Stimulated activated CD8-positive, alpha-beta memory T cell treated with anti-CD3 and anti-CD28 coated beads, Interleukin-15, amount 100 ng/mL, for 1 hour (primary cell): ENCODE results near the gene SNAP23.
A peak's percentile ranks its signal among the peaks of the same experiment; 100 is the strongest.
"Not testable (repeated sequence)": the region's sequence is repeated elsewhere in the genome, so short reads cannot be mapped to it uniquely, and the experiment has no call there.

Experiments
- DNase-seq: peaks from one replicate; pipeline ENCODE4 v3.0.0-alpha.2; 2020; ENCODE audit warnings: low read depth

SNAP23 gene

GRCh38 chr15:42498212-42499068 lies 3.0 kb downstream of the SNAP23 start:
- no peak for DNase-seq

- no peak for DNase-seq
Measured at GRCh38 chr15:42499858-42500609, 4.6 kb downstream of the SNAP23 start.

DNA sequence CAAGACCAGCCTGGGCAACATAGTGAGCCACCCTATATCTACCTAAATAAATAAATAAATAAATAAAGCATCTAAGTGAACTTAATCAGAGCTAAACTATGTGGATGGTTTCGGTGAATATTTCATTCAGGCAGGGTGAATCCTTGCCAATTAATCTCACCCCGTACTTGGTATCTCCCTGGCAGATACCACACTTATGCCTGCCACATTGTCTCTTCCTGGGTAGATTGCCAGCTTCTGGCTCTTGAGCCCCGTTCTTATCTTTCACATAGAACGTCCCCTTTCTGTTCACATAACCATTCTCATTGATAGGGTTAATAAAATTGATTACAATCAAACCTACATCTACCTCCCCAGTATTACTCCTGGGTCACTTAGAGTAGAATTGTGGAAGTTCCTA lies 7.0 kb downstream of the SNAP23 start:
- no peak for DNase-seq

DNA sequence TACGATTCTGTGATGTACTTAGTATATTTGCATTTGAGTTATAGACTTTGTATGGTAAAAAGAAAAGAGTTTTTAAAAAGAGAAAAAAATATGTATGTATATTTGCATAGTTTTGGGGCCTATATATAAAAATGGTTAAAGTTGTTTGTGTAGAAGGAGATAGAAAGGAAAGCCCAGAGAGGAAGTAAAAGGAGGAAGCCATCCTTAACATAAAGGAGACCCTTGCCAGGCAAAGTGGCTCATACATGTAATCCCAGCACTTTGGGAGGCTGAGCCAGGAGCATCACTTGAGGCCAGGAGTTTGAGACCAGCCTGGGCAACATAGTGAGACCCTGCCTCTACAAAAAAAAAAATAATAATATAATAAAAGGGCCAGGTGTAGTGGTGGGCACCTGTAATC lies 8.4 kb downstream of the SNAP23 start:
- no peak for DNase-seq

- no peak for DNase-seq
Measured at GRCh38 chr15:42504631-42505030, 9.2 kb downstream of the SNAP23 start.

- no peak for DNase-seq
Measured at GRCh38 chr15:42507514-42507913, 12.1 kb downstream of the SNAP23 start.

DNA sequence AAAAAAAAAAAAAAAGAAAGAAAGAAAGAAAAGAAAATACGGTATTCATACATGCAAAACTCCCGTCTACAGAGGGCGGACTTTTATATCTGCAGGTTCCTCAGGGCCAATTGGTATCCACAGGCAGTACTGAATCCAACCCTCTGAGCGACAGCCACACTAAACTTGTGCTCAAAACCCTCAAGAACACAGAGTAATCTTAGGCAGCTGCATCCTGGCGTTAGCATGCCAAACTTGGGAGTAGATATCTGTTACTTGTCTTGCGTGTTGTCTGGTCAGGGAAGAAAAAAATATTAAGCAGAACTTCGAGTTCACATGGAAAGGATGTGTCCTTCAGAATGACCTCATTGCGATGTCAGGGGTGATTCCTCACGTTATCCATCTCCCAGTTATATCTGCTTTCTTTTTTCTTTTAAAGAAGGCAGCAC lies 12.8 kb downstream of the SNAP23 start:
- no peak for DNase-seq

- no peak for DNase-seq
Measured at GRCh38 chr15:42510258-42511006, 15.0 kb downstream of the SNAP23 start.

DNA sequence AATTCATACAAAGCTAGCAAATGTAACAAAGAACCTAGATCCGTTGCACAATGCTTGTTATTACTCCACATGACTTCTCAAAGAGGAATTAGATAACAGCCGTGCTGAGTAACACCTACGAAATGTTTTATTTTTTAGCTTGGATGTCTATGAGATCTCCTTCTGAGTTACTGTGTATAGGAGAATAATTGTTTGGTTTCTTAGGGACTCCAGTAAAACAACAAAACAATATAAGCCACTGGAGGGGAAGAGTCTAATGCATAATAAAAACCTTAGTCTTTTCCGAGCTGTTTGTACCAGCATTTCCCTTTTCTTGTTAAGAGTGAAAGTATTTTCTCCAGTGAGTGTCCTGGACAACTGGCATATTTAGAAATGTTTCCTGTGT lies 15.6 kb downstream of the SNAP23 start:
- DNase-seq = no peak

DNA sequence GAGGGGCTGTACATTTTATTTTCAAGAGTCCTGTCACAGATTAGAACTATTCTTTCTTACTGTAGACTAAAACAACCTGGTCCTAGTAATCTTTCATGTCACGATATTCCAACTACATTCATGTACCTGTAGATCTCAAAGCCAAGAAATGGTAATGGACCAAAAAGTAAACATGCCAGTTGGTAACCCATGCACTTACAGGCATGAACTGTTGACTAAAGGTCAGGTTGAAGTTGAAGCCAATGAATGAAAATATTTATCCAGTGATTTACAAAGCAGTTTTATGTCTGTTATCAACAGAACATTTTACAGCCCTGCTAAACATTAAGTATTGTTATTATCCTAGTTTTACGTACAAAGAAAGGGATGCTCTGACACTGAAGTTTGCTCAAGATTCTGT lies 27.9 kb downstream of the SNAP23 start:
- no peak for DNase-seq

- DNase-seq = no peak
Measured at GRCh38 chr15:42528970-42529369, 33.5 kb downstream of the SNAP23 start.

DNA sequence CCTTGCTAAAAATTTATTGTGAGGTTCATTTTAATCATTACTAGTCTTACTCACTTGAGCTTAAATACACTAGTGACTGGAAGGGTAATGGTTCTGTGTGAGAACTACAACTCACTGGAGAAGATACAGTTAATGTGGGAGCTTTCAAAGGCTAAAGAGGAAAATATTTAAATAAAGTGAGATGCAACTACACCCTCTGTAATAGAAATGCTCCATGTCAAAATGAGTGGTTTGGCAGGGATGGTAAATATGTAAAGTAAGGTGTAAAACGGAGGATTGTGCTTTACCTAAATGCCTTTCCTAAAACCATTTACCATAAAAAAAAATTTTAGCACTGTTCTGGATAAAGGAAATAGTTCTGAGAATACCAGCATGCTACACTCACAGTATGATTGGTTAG lies 37.8 kb downstream of the SNAP23 start:
- no peak for DNase-seq

DNA sequence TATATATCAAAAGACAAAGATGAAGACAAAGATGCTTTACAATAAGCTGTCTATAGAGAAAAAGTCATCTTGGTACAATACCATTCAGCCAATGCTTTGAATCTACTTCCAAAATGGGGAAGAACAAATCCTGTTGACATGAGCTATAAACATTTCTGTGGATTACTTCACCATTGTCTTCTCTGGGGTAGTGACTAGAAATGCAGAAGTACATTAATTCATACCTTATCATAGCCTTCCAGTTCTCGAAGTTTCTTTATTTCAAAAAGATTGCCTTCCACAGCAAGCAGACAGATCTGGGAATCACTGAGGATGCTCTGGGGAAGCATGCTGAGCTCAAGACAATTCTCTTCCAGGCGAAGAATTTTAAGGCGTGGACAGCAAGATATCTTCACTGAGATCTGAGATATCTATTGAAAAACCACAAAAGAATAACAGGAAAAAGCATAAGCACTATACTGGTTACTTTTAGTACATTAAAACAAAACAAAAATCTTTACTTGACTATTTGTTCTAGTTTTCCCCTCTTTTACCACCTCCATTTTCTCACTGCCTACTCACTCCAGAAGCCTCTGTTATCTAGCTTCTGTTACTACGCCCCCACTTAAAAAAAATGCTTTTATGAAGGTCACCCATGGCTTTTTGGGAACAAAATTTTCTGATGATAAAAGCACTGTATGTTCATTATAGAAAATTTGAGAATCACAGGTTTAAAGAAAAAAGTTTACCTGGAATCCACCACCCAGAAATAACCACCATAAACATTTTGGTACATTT lies 49.6 kb downstream of the SNAP23 start:
- DNase-seq = no peak

DNA sequence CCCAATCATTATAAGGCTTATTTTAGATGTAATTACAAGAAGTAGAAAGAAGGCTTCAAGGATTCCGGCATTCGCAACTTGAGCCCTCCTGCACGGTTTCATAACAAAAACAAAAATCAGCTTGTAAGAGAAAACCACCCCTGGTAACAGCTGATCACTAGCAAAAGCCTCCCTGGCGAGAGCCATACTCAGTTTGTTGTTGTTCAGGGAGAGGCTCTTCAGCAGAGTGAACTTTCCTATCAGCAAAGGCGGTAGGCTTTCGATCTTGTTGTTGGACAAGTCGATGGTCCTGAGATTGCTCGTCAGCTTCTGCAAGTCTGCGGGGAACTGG lies 52.4 kb downstream of the SNAP23 start:
- DNase-seq = no peak

DNA sequence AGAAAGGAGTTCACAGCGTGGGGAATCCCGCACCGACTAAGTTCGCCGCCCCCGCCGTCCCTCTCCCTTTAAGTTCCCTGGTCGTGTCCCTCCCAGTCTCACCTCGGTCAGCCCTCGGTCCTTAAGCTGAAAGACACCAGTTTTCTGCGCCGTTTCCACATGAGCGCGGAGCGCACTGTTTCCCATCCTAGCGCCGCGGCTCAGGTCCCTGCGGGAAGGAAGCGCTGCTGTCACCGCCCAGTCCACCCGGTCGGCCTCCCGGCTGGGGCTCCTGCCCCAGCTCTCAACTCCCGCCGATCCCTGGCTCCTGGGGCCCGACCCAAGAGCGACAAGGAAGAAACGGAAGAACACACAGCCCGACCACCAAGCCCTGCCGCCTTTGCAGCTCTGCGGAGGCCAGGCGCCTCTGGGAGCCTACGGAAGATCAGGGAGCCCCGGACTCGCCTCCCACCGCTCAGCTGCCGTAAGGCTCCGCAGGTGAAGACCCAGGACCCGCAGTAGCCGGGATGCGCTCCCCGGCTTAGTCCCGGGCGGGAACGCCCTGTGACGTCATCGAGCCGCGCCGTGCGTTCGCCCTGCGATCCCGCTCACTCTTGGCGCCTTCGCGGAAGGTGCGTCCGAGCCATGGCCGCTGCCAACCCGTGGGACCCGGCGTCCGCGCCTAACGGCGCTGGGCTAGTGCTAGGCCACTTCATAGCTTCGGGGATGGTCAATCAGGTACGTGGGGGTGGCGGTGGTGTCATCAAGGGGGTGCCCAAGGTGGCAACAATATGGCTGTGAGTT lies 53.0 kb downstream of the SNAP23 start, which contains the start of the genes HAUS2 and LRRC57:
HAUS2 (plus strand) TSS at position 590 of the 783 bp plus-strand sequence; CDS start at position 625, 35 bp downstream.
LRRC57 (minus strand) TSS at position 545 of the 783 bp plus-strand sequence; CDS start at position 186, 359 bp downstream.
- peak; percentile 77 for DNase-seq

DNA sequence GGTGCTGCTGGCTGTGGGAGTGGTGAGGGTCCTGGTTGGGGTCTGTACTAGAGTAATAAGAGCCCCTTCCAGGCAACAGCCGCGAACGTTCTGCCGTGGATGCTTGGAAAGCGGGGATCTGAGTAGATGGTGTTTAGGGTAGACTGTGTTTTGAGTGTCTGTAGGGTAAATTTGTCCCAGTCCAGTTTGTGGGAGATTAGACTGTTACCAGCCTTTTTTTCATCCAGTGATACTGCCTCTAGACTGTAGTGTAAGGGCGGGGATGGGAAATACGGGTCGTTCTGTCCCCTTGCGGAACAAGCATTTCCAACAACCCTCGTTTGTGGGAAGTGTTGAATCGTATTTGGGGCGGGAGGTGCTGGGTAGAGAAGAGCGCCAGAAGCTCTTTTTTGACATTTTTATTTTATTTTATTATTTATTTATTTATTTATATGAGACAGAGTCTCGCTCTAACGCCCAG lies 53.6 kb downstream of the SNAP23 start:
- DNase-seq = no peak

GRCh38 chr15:42549741-42550392 lies 54.4 kb downstream of the SNAP23 start:
- no peak for DNase-seq

DNA sequence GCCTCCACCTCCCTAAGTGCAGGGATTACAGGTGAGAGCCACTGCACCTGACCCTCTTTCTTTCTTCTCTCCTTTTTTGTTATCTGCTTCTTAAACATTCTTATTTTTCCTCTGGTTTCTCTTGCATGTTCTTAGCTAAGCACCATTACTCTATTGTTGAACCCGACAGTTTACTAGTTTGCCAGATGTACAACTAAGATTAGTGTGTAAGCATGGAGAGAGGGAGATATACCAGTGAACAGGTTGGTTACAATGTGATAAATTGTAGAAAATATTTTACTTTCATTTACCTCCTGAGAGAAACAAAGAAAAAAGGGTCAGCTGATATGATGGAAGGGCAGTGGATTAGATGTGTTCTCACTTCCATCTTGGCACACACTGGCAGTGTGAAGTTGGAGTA lies 58.1 kb downstream of the SNAP23 start:
- DNase-seq = no peak

- DNase-seq = not testable (repeated sequence)
Measured at GRCh38 chr15:42556550-42557207, 61.2 kb downstream of the SNAP23 start.

GRCh38 chr15:42558739-42559138 lies 63.3 kb downstream of the SNAP23 start:
- DNase-seq = no peak
